ENCODE measurements around the gene TNP1.

GRCh38 chr2:216858312-216858711 lies 1.6 kb downstream of the TNP1 start:
- no peak for TF ChIP-seq BACH2 (CRISPR knock-in tag; IDR thresholded peaks at IDR 0.05; ENCODE audit: borderline replicate concordance)
- TF ChIP-seq PPARA (CRISPR knock-in tag; IDR thresholded peaks at IDR 0.05; ENCODE audit: borderline replicate concordance): no peak
- TF ChIP-seq ARNTL (CRISPR knock-in tag; IDR thresholded peaks at IDR 0.05; ENCODE audit: borderline replicate concordance, low read depth): no peak
- no peak for TF ChIP-seq TOX (CRISPR knock-in tag; IDR thresholded peaks at IDR 0.05; ENCODE audit: borderline replicate concordance)
- no peak for TF ChIP-seq TSHZ2 (CRISPR knock-in tag; IDR thresholded peaks at IDR 0.05)
- no peak for TF ChIP-seq ZC3H10 (CRISPR knock-in tag; IDR thresholded peaks at IDR 0.05)
- no peak for TF ChIP-seq PATZ1 (CRISPR knock-in tag; IDR thresholded peaks at IDR 0.05; ENCODE audit: borderline replicate concordance)

Data from SK-N-SH treated with all-trans-retinoic acid at 6 μM for 48 hours (cell line).